Measurements from ENCODE around the gene SLC39A11.

GRCh38 chr17:72735048-72735447, 357.4 kb downstream of the SLC39A11 start:
- TF ChIP-seq CTCF (IDR thresholded peaks at IDR 0.05; ENCODE audit: insufficient read depth, low read length) (no peak), REST (IDR thresholded peaks at IDR 0.05; ENCODE audit: insufficient replicate concordance, low read depth) (no peak), POLR2AphosphoS5 (IDR thresholded peaks at IDR 0.05; ENCODE audit: low read depth) (no peak)

Data from HL-60 (cell line).